HL-60 (cell line): Measurements from ENCODE around the gene ETHE1.

Source experiments
- DNase-seq, 2 experiments: peaks; one replicate each; pipeline ENCODE4 v3.0.0-alpha.2; 2010 to 2020; ENCODE audit warnings: low read depth in 1 of 2, low spot score in 1 of 2
- H3K27ac ChIP-seq: fragments of 250-450 bp; sonication (Bioruptor Pico); replicated peaks from 2 replicates; pipeline ENCODE4 v1.5.1; 2020; ENCODE audit warnings: mild to moderate bottlenecking, moderate library complexity
- H3K27me3 ChIP-seq: fragments of 250-450 bp; sonication (Bioruptor Pico); 2 replicates; pipeline ENCODE4 v1.5.1; 2021; ENCODE audit warnings: mild to moderate bottlenecking, moderate library complexity; ENCODE audit not compliant: insufficient read depth, poor library complexity, severe bottlenecking
- H3K4me3 ChIP-seq: replicated peaks from 2 replicates; pipeline ENCODE4 v1.5.1; 2011; ENCODE audit warnings: mild to moderate bottlenecking, control low read depth, low read length; ENCODE audit not compliant: insufficient read depth
- GABPA ChIP-seq: IDR thresholded peaks from 2 replicates; pipeline ENCODE4 v1.6.1; 2012; ENCODE audit warnings: low read depth
- POLR2AphosphoS5 ChIP-seq: IDR thresholded peaks from 2 replicates; pipeline ENCODE4 v1.6.1; 2012; ENCODE audit warnings: low read depth
- SPI1 ChIP-seq: IDR thresholded peaks from 2 replicates; pipeline ENCODE4 v1.6.1; 2012; ENCODE audit warnings: low read depth, mild to moderate bottlenecking, borderline replicate concordance
- TF ChIP-seq, protein P1 (sequence below): IDR thresholded peaks from one replicate; pipeline ENCODE4 v1.5.1; 2011; ENCODE audit warnings: low read length, control low read depth, inconsistent platforms; ENCODE audit not compliant: insufficient read depth
- TF ChIP-seq, protein P2 (sequence below): IDR thresholded peaks from 2 replicates; pipeline ENCODE4 v1.6.1; 2012; ENCODE audit warnings: low read depth; ENCODE audit not compliant: insufficient replicate concordance

Gene ETHE1

DNA sequence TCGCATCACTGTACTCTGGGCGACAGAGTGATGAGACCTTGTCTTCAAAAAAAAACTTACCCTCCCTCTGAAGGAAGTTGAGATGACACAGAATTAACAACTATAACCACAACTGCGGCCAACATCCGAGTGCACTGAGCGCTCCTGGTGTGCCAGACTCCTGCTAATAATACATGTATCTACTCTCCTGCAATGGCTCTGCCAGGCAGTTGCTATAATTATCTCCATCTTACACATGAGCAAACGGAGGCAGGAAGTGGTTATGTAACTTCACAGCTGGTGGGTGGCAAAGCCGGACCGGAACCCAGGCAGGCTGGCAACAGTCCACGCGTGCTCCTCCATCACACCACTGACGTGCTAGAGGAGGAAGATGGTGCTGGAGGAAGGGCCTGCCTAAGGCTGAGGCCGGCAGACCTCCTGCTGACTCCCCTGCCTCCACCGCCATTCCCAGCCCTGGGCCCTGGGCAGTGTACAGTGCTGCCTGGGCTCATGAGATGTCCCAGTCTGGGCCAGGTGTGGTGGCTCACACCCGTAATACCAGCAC, 35.8 kb upstream of the ETHE1 start:
- DNase-seq, result peak; percentile 94 to 97
- Histone ChIP-seq H3K4me3 (no peak overlapping the region), H3K27ac (peak overlapping the region; percentile 81), H3K27me3 (no peaks in the 10 kb centered on the region)
- TF ChIP-seq, protein P1, sequence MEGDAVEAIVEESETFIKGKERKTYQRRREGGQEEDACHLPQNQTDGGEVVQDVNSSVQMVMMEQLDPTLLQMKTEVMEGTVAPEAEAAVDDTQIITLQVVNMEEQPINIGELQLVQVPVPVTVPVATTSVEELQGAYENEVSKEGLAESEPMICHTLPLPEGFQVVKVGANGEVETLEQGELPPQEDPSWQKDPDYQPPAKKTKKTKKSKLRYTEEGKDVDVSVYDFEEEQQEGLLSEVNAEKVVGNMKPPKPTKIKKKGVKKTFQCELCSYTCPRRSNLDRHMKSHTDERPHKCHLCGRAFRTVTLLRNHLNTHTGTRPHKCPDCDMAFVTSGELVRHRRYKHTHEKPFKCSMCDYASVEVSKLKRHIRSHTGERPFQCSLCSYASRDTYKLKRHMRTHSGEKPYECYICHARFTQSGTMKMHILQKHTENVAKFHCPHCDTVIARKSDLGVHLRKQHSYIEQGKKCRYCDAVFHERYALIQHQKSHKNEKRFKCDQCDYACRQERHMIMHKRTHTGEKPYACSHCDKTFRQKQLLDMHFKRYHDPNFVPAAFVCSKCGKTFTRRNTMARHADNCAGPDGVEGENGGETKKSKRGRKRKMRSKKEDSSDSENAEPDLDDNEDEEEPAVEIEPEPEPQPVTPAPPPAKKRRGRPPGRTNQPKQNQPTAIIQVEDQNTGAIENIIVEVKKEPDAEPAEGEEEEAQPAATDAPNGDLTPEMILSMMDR, result no peak
- TF ChIP-seq SPI1, result peak; percentile 50; the same call in 1 of the 2 replicates
- peak; percentile 97 for TF ChIP-seq POLR2AphosphoS5
- peak; percentile 50 for TF ChIP-seq GABPA

DNA sequence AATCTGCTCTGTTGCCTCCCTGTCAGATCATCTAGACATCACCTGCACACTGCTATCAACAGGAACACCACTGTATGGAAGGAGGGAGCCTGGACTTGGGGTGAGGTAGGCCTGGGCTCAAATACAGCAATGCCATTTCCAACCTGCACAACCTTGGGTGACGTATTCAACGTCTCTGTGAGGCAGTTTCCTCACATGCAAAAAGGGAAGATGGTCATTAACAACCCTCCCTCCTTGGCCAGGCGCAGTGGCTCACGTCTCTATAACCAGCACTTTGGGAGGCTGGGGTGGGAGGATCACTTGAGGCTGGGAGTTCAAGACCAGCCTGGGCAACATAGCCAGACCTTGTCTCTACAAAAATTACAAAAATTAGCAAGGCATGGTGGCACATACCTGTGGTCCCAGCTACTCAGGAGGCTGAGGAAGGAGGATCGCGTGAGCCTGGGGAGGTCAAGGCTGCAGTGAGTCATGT, 35.3 kb upstream of the ETHE1 start:
- Histone ChIP-seq H3K27me3 (no peaks in the 10 kb centered on the region), H3K27ac (peak overlapping the region; percentile 81), H3K4me3 (no peak overlapping the region)
- peak in 1 of 2 experiments; percentile 55 for DNase-seq
- TF ChIP-seq, protein P1, result no peak
- TF ChIP-seq, protein P2, sequence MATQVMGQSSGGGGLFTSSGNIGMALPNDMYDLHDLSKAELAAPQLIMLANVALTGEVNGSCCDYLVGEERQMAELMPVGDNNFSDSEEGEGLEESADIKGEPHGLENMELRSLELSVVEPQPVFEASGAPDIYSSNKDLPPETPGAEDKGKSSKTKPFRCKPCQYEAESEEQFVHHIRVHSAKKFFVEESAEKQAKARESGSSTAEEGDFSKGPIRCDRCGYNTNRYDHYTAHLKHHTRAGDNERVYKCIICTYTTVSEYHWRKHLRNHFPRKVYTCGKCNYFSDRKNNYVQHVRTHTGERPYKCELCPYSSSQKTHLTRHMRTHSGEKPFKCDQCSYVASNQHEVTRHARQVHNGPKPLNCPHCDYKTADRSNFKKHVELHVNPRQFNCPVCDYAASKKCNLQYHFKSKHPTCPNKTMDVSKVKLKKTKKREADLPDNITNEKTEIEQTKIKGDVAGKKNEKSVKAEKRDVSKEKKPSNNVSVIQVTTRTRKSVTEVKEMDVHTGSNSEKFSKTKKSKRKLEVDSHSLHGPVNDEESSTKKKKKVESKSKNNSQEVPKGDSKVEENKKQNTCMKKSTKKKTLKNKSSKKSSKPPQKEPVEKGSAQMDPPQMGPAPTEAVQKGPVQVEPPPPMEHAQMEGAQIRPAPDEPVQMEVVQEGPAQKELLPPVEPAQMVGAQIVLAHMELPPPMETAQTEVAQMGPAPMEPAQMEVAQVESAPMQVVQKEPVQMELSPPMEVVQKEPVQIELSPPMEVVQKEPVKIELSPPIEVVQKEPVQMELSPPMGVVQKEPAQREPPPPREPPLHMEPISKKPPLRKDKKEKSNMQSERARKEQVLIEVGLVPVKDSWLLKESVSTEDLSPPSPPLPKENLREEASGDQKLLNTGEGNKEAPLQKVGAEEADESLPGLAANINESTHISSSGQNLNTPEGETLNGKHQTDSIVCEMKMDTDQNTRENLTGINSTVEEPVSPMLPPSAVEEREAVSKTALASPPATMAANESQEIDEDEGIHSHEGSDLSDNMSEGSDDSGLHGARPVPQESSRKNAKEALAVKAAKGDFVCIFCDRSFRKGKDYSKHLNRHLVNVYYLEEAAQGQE, result no peak
- TF ChIP-seq SPI1, result no peak
- TF ChIP-seq POLR2AphosphoS5, result no peak
- no peak for TF ChIP-seq GABPA

DNA sequence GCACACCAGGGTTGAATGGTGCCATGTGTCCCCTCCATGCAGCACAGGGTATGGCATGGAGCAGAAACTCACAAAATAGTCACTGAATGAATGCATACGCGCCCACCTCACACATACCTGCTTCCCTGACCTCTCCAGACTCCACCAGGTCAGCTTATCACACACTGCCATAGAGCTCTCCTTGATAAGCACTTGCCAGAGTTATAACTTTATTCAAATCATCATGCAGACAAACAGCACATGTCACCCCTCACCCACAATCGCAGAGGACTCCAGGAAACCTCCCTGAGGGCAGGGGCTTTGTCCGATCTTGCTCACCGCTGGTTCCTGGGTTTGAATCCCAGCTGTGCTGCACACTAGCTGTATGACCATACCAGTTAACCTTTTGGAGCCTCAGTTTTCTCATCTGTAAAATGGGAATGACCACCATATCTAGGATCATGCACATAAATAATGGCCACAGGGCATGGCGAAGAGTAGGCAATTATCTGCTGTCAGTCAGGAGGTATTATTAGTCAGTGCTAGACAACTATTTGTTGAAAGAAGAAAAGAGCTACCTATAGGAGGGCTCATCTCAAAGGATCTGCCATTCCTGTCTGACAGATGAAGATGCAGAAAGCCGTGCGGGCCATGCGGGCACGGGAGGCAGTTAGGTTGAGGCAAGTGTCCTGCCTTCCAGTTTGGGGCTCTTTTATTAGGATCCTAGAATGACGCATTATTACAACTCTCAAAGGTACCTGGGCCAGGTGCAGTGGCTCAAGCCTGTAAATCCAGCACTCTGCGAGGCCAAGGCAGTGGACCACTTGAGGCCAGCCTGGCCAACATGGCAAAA, 34.4 kb upstream of the ETHE1 start:
- H3K27ac ChIP-seq, result peak overlapping the region; percentile 81

More for the DNA sequence above, 34.4 kb upstream of the ETHE1 start:
- DNase-seq, result no peak
- no peaks in the 10 kb centered on the region for H3K27me3 ChIP-seq
- no peak overlapping the region for H3K4me3 ChIP-seq
- TF ChIP-seq GABPA (no peak), SPI1 (no peak), POLR2AphosphoS5 (no peak)
- TF ChIP-seq, protein P2, result no peak
- TF ChIP-seq, protein P1, result no peak
